ENCODE data around the gene TMEM9.

Gene TMEM9
- 9.1 to 10.2 (median 9.1) reads per million in 3 donors for total RNA-seq

DNA sequence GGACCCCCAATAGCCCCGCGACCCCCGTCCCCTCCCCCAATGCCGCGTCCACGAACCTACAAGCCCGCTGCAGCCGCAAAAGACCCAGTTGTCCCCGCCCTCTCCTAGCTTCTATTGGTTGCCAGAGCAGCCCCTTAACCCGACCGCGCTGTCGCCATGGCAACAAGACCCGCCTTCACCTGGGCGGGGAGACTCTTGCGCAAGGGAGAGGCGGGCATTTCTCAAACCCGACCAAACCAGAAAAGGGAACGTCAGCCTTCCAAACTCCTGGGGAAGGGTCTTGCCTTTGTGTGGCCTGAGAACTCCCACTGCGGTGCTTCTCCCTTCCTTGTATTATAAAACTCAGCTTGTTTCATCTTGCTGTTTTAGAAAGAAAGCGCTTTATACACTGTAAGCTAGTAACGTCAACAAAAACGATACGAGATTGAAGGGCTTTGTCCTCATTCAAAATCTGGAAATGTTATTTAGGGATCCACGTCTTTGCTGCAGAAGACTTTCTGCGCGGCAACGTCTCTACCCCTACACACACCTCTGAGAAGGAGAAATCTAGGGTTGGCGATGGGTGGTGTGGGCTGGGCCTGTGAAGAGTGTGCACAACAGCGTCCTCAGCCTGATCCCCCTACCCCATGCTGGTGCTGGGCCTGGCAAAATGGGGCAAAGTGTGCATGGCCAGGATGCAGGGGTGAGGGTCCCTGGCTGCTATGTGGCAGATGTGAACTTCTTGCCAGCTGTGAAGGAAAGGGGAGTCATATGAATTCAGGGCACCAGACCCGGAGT lies at the start of gene TMEM9:
Gene TMEM9 (minus strand): TSS at position 86 of the 777 bp plus-strand sequence. CDS start 551 bp downstream, outside the sequence.
- H3K4me3 ChIP-seq (ENCODE audit: insufficient read depth, low read depth, low read length, poor library complexity, severe bottlenecking), result peak within 1 kb of the TSS; percentile 86
- H3K36me3 ChIP-seq (ENCODE audit: control insufficient read depth, insufficient read depth, low read length), result no peaks in the 10 kb centered on the region
- peak; percentile 92 to 97 (median 97) for DNase-seq
- H3K9me3 ChIP-seq (ENCODE audit: control insufficient read depth, low read length), result no peaks in the 10 kb centered on the region
- no peaks in the 10 kb centered on the region for H3K27me3 ChIP-seq (replicated peaks; ENCODE audit: control insufficient read depth, insufficient read depth, low read length, poor library complexity, severe bottlenecking)
- H3K4me1 ChIP-seq (ENCODE audit: control insufficient read depth, insufficient read depth, low read length, poor library complexity, severe bottlenecking), result peaks cover 8% of the 10 kb centered on the region
- no peak within 1 kb of the TSS for H3K27ac ChIP-seq (ENCODE audit: insufficient read depth, low read length, poor library complexity, severe bottlenecking)

DNA sequence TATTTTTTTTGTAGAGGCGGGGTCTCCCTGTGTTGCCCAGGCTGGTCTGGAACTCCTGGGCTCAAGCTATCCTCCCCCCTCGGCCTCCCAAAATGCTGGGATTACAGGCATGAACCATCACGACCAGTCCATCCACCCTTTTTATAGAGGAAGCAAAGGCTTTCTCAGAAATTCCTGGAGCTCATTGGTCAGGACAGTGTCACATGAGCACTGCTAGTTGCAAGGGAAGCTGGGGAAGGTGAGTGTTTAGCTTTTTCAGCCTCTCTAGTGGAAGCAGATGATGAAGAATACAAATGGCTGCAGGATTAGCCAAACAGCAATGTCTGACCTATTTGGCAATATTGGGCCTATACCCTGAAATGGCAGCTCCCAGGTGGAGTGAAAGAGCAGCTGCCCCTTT lies 44.3 kb upstream of the TMEM9 start:
- Histone ChIP-seq H3K9me3 (ENCODE audit: control insufficient read depth, low read length) (no peaks in the 10 kb centered on the region), H3K27ac (ENCODE audit: insufficient read depth, low read length, poor library complexity, severe bottlenecking) (no peak overlapping the region), H3K27me3 (replicated peaks; ENCODE audit: control insufficient read depth, insufficient read depth, low read length, poor library complexity, severe bottlenecking) (no peaks in the 10 kb centered on the region), H3K36me3 (ENCODE audit: control insufficient read depth, insufficient read depth, low read length) (no peaks in the 10 kb centered on the region), H3K4me1 (ENCODE audit: control insufficient read depth, insufficient read depth, low read length, poor library complexity, severe bottlenecking) (no peaks in the 10 kb centered on the region), H3K4me3 (ENCODE audit: insufficient read depth, low read depth, low read length, poor library complexity, severe bottlenecking) (no peak overlapping the region)
- no peak for DNase-seq

DNA sequence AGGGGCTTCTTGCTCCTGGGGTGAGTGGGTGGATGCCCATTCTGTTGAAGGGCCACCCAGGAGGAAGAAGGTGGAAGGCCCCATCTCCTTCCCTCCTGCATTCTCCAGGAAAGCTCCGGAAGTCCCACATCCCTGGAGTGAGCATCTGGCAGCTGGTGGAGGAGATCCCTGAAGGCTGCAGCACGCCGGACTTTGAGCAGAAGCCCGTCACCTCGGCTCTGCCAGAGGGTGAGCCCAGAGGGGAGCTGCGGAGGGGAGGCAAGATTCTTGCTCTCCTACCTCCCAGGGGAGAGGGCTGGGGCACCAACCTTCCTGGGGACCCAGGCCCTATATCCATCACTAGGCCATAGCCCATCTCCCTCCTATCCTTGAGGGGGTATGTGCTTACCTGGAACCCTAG lies 39.8 kb upstream of the TMEM9 start:
- no peak overlapping the region for H3K27ac ChIP-seq (ENCODE audit: insufficient read depth, low read length, poor library complexity, severe bottlenecking)
- no peaks in the 10 kb centered on the region for H3K27me3 ChIP-seq (replicated peaks; ENCODE audit: control insufficient read depth, insufficient read depth, low read length, poor library complexity, severe bottlenecking)
- no peak for DNase-seq
- no peaks in the 10 kb centered on the region for H3K9me3 ChIP-seq (ENCODE audit: control insufficient read depth, low read length)
- H3K4me1 ChIP-seq (ENCODE audit: control insufficient read depth, insufficient read depth, low read length, poor library complexity, severe bottlenecking), result no peaks in the 10 kb centered on the region
- H3K36me3 ChIP-seq (ENCODE audit: control insufficient read depth, insufficient read depth, low read length), result no peaks in the 10 kb centered on the region
- H3K4me3 ChIP-seq (ENCODE audit: insufficient read depth, low read depth, low read length, poor library complexity, severe bottlenecking), result no peak overlapping the region

DNA sequence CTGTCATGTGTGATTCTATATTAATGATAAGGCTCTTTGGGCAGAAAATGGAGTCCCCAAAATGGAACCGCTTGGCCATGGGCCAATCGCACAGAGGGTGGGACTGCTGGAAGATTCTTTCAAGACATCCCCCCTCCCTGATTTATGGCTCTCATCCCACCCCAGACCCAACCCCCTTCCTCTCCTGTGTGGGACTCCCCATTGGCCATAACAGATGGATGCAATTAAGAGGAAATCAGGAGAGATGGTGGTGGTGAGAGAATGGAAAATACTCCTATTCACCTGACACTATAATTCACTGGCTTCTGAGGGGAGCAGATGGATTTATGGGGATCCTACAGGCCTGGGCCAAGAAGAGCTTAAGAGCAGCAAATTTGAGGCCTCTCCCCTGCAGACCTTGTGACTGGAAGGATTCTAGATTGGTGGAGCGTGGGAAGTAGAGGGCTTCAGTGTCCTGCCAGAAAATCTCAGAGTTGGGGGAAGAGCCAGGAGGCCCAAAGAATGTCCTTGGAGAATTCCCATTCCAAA lies 38.1 kb upstream of the TMEM9 start:
- H3K4me3 ChIP-seq (ENCODE audit: insufficient read depth, low read depth, low read length, poor library complexity, severe bottlenecking), result no peak overlapping the region
- no peaks in the 10 kb centered on the region for H3K4me1 ChIP-seq (ENCODE audit: control insufficient read depth, insufficient read depth, low read length, poor library complexity, severe bottlenecking)
- H3K36me3 ChIP-seq (ENCODE audit: control insufficient read depth, insufficient read depth, low read length), result no peaks in the 10 kb centered on the region
- DNase-seq, result no peak
- no peaks in the 10 kb centered on the region for H3K9me3 ChIP-seq (ENCODE audit: control insufficient read depth, low read length)
- H3K27me3 ChIP-seq (replicated peaks; ENCODE audit: control insufficient read depth, insufficient read depth, low read length, poor library complexity, severe bottlenecking), result no peaks in the 10 kb centered on the region
- no peak overlapping the region for H3K27ac ChIP-seq (ENCODE audit: insufficient read depth, low read length, poor library complexity, severe bottlenecking)

DNA sequence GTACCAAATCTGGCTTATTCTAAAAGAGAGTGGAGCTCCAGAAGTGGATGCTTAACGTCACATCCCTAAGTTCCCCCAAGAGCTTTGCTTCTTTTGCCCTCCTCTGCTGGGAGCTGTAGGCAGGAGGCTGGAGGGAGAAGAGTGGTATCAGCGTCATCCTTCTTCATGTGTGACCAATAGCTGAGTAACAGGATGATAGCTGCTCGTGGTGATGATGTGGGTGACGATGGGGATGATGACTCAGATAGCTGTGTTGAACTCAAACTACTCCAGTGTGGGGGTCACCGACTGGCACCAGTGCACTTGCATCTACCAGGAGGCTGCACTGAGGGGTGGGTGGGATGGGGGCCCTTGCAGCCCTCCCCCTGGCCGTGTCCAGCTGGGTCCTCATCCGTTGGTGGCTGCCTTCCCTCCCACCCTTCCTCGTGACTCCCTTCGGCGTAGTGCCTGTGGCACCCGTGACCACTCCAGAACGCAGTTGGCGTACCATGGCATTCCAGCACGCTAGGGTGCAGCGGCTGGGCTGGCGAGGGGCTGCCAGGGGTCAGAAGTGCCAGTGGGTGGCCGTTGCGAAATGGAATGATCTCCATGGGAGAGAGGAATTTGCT lies 37.5 kb upstream of the TMEM9 start:
- DNase-seq, result no peak
- no peaks in the 10 kb centered on the region for H3K27me3 ChIP-seq (replicated peaks; ENCODE audit: control insufficient read depth, insufficient read depth, low read length, poor library complexity, severe bottlenecking)
- no peak overlapping the region for H3K27ac ChIP-seq (ENCODE audit: insufficient read depth, low read length, poor library complexity, severe bottlenecking)
- H3K9me3 ChIP-seq (ENCODE audit: control insufficient read depth, low read length), result no peaks in the 10 kb centered on the region
- no peaks in the 10 kb centered on the region for H3K36me3 ChIP-seq (ENCODE audit: control insufficient read depth, insufficient read depth, low read length)
- H3K4me3 ChIP-seq (ENCODE audit: insufficient read depth, low read depth, low read length, poor library complexity, severe bottlenecking), result no peak overlapping the region
- no peaks in the 10 kb centered on the region for H3K4me1 ChIP-seq (ENCODE audit: control insufficient read depth, insufficient read depth, low read length, poor library complexity, severe bottlenecking)

DNA sequence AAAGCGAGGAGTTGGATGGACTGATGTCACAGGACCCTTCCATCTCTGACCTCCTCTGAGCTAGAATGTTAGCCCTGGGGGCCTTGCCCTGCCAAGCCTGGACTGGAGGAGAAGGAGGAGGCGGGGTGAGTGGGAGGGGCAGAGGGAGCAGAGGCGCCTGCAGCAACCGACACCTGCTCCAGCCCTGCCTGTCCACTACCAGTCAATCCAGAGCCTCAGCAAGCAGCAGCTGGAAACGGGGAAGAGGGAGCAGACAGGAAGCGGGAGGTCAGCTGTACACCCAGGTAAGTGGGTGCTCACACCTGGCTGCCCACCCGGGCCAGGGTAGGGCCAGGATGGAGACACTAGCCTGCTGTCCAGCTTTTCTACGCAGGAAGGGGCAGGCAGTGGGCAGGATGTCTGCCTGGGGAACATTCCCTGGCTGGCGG lies 36.4 kb upstream of the TMEM9 start, which contains the start of gene IGFN1:
Gene IGFN1 (plus strand): TSS at position 201 of the 428 bp plus-strand sequence. CDS start 2,470 bp downstream, outside the sequence.
- H3K4me1 ChIP-seq (ENCODE audit: control insufficient read depth, insufficient read depth, low read length, poor library complexity, severe bottlenecking), result no peaks in the 10 kb centered on the region
- H3K4me3 ChIP-seq (ENCODE audit: insufficient read depth, low read depth, low read length, poor library complexity, severe bottlenecking), result no peak within 1 kb of the TSS
- H3K9me3 ChIP-seq (ENCODE audit: control insufficient read depth, low read length), result no peaks in the 10 kb centered on the region
- DNase-seq, result no peak
- H3K36me3 ChIP-seq (ENCODE audit: control insufficient read depth, insufficient read depth, low read length), result no peaks in the 10 kb centered on the region
- no peaks in the 10 kb centered on the region for H3K27me3 ChIP-seq (replicated peaks; ENCODE audit: control insufficient read depth, insufficient read depth, low read length, poor library complexity, severe bottlenecking)
- H3K27ac ChIP-seq (ENCODE audit: insufficient read depth, low read length, poor library complexity, severe bottlenecking), result no peak within 1 kb of the TSS

DNA sequence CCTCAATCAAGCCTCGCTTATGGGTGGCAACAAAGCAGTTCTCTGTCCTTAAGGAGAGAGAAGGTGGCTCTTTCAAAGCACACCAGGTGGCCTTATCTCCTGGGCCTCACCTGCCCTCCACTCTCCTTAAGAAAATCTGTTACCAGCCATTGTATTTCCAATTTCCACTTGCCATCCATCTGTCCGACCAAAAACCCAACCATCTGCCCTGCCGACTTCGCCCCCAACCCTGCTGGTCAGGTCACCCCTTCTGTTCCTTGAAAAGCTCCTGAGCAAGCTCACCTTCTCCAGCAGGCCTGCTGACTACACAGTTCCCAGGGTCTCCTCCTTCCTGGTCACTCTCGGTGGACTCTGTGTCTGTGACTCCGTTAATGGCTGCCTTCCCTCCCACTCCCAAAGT lies 35.7 kb upstream of the TMEM9 start:
- H3K4me1 ChIP-seq (ENCODE audit: control insufficient read depth, insufficient read depth, low read length, poor library complexity, severe bottlenecking), result no peaks in the 10 kb centered on the region
- H3K4me3 ChIP-seq (ENCODE audit: insufficient read depth, low read depth, low read length, poor library complexity, severe bottlenecking), result no peak overlapping the region
- H3K9me3 ChIP-seq (ENCODE audit: control insufficient read depth, low read length), result no peaks in the 10 kb centered on the region
- no peaks in the 10 kb centered on the region for H3K36me3 ChIP-seq (ENCODE audit: control insufficient read depth, insufficient read depth, low read length)
- no peak overlapping the region for H3K27ac ChIP-seq (ENCODE audit: insufficient read depth, low read length, poor library complexity, severe bottlenecking)
- H3K27me3 ChIP-seq (replicated peaks; ENCODE audit: control insufficient read depth, insufficient read depth, low read length, poor library complexity, severe bottlenecking), result no peaks in the 10 kb centered on the region
- no peak for DNase-seq

DNA sequence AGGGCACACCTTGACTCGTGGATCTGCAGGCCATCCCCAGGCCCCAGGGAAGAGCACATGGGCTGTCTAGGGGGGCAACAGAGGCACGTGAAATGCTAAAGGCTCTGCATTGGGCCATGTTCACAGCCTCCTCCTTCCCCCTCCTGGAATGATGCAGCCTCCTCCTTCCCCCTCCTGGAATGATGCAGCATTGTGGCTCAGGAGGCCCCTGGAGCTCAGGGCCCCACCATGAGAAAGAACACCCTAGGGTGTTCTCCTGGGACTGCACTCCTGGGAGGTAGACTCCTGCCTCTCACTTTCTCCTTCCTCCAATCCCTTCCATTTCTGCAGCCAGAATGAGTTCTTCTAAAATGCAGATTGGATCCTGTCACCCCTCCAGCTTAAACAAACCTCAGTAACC lies 34.8 kb upstream of the TMEM9 start:
- no peak overlapping the region for H3K4me3 ChIP-seq (ENCODE audit: insufficient read depth, low read depth, low read length, poor library complexity, severe bottlenecking)
- no peak overlapping the region for H3K27ac ChIP-seq (ENCODE audit: insufficient read depth, low read length, poor library complexity, severe bottlenecking)
- H3K4me1 ChIP-seq (ENCODE audit: control insufficient read depth, insufficient read depth, low read length, poor library complexity, severe bottlenecking), result no peaks in the 10 kb centered on the region
- H3K36me3 ChIP-seq (ENCODE audit: control insufficient read depth, insufficient read depth, low read length), result no peaks in the 10 kb centered on the region
- H3K9me3 ChIP-seq (ENCODE audit: control insufficient read depth, low read length), result no peaks in the 10 kb centered on the region
- H3K27me3 ChIP-seq (replicated peaks; ENCODE audit: control insufficient read depth, insufficient read depth, low read length, poor library complexity, severe bottlenecking), result no peaks in the 10 kb centered on the region
- DNase-seq, result no peak

DNA sequence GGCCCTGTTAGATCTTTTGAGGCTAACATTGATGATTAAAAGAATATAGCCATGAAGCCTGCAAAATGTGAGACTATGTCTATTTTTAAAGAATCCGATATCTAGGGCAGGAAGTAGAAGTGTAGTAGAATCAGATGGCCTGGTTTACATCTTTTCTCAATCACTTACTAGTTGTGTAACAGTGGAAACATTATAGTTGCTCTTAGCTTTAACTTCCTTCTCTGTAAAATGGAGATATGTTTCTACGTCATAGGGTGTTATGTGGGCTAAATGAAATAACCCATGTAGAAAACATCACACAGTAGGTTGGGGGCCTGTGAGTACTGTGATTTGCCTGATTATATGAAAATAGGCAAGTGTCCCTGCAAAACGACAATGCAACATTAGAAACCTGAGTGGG lies 31.9 kb upstream of the TMEM9 start:
- no peaks in the 10 kb centered on the region for H3K27me3 ChIP-seq (replicated peaks; ENCODE audit: control insufficient read depth, insufficient read depth, low read length, poor library complexity, severe bottlenecking)
- H3K27ac ChIP-seq (ENCODE audit: insufficient read depth, low read length, poor library complexity, severe bottlenecking), result no peak overlapping the region

DNA sequence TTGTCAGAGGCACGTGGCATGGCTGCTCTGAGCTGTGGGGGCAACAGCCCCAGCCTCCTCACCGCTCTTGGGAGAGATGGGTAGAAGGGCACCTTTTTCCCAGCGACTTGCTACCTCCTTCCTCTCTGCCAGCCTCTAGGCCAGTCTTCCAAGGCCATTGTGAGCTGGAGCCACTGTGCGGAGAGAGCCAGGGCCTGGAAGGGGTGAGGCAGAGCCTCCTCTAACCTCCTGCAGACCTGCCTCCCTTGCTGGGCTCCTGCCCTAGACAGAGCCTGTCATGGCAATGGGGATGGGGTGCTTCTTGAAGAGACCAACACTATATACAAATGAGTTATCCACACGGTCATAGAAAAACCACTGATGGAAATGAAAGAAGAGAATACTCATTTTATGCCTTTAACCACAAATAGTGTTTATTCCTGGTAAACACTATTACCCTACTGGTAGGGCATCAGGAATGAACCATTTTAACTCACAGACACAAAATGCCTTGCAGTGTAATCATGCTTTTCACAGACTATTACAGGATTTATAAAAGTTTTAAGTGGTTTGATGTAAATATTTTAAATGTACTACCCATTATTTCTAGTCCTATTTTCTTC lies 31.4 kb upstream of the TMEM9 start:
- H3K36me3 ChIP-seq (ENCODE audit: control insufficient read depth, insufficient read depth, low read length), result no peaks in the 10 kb centered on the region
- H3K4me1 ChIP-seq (ENCODE audit: control insufficient read depth, insufficient read depth, low read length, poor library complexity, severe bottlenecking), result no peaks in the 10 kb centered on the region
- H3K9me3 ChIP-seq (ENCODE audit: control insufficient read depth, low read length), result no peaks in the 10 kb centered on the region
- no peak overlapping the region for H3K4me3 ChIP-seq (ENCODE audit: insufficient read depth, low read depth, low read length, poor library complexity, severe bottlenecking)
- H3K27me3 ChIP-seq (replicated peaks; ENCODE audit: control insufficient read depth, insufficient read depth, low read length, poor library complexity, severe bottlenecking), result no peaks in the 10 kb centered on the region
- no peak for DNase-seq
- no peak overlapping the region for H3K27ac ChIP-seq (ENCODE audit: insufficient read depth, low read length, poor library complexity, severe bottlenecking)

More for the DNA sequence above, 31.9 kb upstream of the TMEM9 start:
- H3K4me1 ChIP-seq (ENCODE audit: control insufficient read depth, insufficient read depth, low read length, poor library complexity, severe bottlenecking), result no peaks in the 10 kb centered on the region
- H3K9me3 ChIP-seq (ENCODE audit: control insufficient read depth, low read length), result no peaks in the 10 kb centered on the region
- no peak overlapping the region for H3K4me3 ChIP-seq (ENCODE audit: insufficient read depth, low read depth, low read length, poor library complexity, severe bottlenecking)
- H3K36me3 ChIP-seq (ENCODE audit: control insufficient read depth, insufficient read depth, low read length), result no peaks in the 10 kb centered on the region
- DNase-seq, result no peak
